ENCODE results near the gene LYPD1. TPM values are rescaled to one million over a fixed set of nuclear protein-coding genes. Genes with fewer than 3 reads are reported as not detected.

LYPD1 gene
- total and polyA plus RNA-seq, 10 of the 15 experiments (the other 5 are each of a cell fraction or from before 2014, with no cell fraction given): not detected

DNA sequence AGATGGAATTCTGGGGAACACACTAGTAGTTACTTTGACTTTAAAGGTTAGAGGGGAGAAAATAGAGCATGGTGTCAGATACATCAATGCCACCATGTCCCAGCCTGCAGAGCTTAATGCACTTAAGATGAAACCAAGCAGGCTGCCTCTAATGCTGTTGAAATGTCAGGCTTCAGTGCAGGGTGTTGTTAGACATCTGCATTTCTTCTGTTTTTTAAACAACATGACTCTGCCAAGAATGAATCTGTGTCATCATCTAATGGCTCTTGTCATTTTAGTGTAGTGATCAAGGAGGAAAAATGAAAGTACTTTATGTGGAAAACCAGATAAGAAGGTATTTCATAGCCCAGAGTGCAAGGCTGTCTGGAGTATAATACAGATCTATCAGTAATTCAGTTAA is 29.9 kb downstream of the LYPD1 start:
- Histone ChIP-seq H4K20me1 (ENCODE audit: control insufficient read depth, insufficient read depth) (no peaks in the 10 kb centered on the region), H3K79me2 (ENCODE audit: control insufficient read depth, insufficient read depth, low read length) (no peaks in the 10 kb centered on the region), H3K36me3 (ENCODE audit: control insufficient read depth in 2 of 2, insufficient read depth in 2 of 2, low read length in 1 of 2) (no peaks in the 10 kb centered on the region), H2AFZ (ENCODE audit: control insufficient read depth, low read depth, low read length) (no peak overlapping the region), H3K9me3 (replicated peaks; ENCODE audit: control insufficient read depth, insufficient read depth, low read length) (no peaks in the 10 kb centered on the region), H3K4me3 (no peak overlapping the region), H3K4me1 (ENCODE audit: control insufficient read depth, insufficient read depth, low read length) (no peaks in the 10 kb centered on the region), H3K27me3 (replicated peaks in 1 of 2; ENCODE audit: control insufficient read depth in 2 of 2, insufficient read depth in 2 of 2, low read length in 1 of 2) (no peaks in the 10 kb centered on the region; a peak in 1 of 4 replicates), H3K9ac (ENCODE audit: control insufficient read depth, insufficient read depth, low read length) (no peak overlapping the region), H3K4me2 (ENCODE audit: control insufficient read depth, insufficient read depth) (no peak overlapping the region), H3K27ac (ENCODE audit: control insufficient read depth, insufficient read depth) (no peak overlapping the region)
- ATAC-seq (no peak), FAIRE-seq (no peak), DNase-seq (ENCODE audit: low read depth, low spot score) (no peak)
- no peak for TF ChIP-seq RUNX3 (IDR thresholded peaks at IDR 0.05; ENCODE audit: low read length)
- no peak for TF ChIP-seq SIN3A (IDR thresholded peaks at IDR 0.05; ENCODE audit: low read depth, low read length)
- TF ChIP-seq RAD51 (IDR thresholded peaks at IDR 0.05): no peak
- TF ChIP-seq YY1 (IDR thresholded peaks at IDR 0.05; ENCODE audit: low read depth, low read length): no peak
- no peak for TF ChIP-seq ATF7 (IDR thresholded peaks at IDR 0.05; ENCODE audit: low read depth)
- TF ChIP-seq, protein P1, sequence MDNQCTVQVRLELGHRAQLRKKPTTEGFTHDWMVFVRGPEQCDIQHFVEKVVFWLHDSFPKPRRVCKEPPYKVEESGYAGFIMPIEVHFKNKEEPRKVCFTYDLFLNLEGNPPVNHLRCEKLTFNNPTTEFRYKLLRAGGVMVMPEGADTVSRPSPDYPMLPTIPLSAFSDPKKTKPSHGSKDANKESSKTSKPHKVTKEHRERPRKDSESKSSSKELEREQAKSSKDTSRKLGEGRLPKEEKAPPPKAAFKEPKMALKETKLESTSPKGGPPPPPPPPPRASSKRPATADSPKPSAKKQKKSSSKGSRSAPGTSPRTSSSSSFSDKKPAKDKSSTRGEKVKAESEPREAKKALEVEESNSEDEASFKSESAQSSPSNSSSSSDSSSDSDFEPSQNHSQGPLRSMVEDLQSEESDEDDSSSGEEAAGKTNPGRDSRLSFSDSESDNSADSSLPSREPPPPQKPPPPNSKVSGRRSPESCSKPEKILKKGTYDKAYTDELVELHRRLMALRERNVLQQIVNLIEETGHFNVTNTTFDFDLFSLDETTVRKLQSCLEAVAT (IDR thresholded peaks at IDR 0.05): no peak
- TF ChIP-seq PML (IDR thresholded peaks at IDR 0.05; ENCODE audit: low read length): no peak
- TF ChIP-seq HCFC1 (IDR thresholded peaks at IDR 0.05; ENCODE audit: low read length): no peak
- TF ChIP-seq, protein P2, sequence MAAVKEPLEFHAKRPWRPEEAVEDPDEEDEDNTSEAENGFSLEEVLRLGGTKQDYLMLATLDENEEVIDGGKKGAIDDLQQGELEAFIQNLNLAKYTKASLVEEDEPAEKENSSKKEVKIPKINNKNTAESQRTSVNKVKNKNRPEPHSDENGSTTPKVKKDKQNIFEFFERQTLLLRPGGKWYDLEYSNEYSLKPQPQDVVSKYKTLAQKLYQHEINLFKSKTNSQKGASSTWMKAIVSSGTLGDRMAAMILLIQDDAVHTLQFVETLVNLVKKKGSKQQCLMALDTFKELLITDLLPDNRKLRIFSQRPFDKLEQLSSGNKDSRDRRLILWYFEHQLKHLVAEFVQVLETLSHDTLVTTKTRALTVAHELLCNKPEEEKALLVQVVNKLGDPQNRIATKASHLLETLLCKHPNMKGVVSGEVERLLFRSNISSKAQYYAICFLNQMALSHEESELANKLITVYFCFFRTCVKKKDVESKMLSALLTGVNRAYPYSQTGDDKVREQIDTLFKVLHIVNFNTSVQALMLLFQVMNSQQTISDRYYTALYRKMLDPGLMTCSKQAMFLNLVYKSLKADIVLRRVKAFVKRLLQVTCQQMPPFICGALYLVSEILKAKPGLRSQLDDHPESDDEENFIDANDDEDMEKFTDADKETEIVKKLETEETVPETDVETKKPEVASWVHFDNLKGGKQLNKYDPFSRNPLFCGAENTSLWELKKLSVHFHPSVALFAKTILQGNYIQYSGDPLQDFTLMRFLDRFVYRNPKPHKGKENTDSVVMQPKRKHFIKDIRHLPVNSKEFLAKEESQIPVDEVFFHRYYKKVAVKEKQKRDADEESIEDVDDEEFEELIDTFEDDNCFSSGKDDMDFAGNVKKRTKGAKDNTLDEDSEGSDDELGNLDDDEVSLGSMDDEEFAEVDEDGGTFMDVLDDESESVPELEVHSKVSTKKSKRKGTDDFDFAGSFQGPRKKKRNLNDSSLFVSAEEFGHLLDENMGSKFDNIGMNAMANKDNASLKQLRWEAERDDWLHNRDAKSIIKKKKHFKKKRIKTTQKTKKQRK (IDR thresholded peaks at IDR 0.05; ENCODE audit: low read depth, low read length): no peak
- no peak for TF ChIP-seq SPI1 (IDR thresholded peaks at IDR 0.05; ENCODE audit: borderline replicate concordance, insufficient read depth, low read depth, low read length)
- no peak for TF ChIP-seq FOXM1 (IDR thresholded peaks at IDR 0.05; ENCODE audit: low read depth, low read length)
- TF ChIP-seq NR2C2 (IDR thresholded peaks at IDR 0.05; ENCODE audit: borderline replicate concordance, control insufficient read depth, insufficient read length, low read depth): no peak
- TF ChIP-seq, protein P3, sequence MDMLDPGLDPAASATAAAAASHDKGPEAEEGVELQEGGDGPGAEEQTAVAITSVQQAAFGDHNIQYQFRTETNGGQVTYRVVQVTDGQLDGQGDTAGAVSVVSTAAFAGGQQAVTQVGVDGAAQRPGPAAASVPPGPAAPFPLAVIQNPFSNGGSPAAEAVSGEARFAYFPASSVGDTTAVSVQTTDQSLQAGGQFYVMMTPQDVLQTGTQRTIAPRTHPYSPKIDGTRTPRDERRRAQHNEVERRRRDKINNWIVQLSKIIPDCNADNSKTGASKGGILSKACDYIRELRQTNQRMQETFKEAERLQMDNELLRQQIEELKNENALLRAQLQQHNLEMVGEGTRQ (IDR thresholded peaks at IDR 0.05; ENCODE audit: borderline replicate concordance, low read depth, low read length): no peak
- TF ChIP-seq, protein P4, sequence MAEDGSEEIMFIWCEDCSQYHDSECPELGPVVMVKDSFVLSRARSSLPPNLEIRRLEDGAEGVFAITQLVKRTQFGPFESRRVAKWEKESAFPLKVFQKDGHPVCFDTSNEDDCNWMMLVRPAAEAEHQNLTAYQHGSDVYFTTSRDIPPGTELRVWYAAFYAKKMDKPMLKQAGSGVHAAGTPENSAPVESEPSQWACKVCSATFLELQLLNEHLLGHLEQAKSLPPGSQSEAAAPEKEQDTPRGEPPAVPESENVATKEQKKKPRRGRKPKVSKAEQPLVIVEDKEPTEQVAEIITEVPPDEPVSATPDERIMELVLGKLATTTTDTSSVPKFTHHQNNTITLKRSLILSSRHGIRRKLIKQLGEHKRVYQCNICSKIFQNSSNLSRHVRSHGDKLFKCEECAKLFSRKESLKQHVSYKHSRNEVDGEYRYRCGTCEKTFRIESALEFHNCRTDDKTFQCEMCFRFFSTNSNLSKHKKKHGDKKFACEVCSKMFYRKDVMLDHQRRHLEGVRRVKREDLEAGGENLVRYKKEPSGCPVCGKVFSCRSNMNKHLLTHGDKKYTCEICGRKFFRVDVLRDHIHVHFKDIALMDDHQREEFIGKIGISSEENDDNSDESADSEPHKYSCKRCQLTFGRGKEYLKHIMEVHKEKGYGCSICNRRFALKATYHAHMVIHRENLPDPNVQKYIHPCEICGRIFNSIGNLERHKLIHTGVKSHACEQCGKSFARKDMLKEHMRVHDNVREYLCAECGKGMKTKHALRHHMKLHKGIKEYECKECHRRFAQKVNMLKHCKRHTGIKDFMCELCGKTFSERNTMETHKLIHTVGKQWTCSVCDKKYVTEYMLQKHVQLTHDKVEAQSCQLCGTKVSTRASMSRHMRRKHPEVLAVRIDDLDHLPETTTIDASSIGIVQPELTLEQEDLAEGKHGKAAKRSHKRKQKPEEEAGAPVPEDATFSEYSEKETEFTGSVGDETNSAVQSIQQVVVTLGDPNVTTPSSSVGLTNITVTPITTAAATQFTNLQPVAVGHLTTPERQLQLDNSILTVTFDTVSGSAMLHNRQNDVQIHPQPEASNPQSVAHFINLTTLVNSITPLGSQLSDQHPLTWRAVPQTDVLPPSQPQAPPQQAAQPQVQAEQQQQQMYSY (CRISPR knock-in tag; IDR thresholded peaks at IDR 0.05): no peak
- no peak for TF ChIP-seq EGR1 (IDR thresholded peaks at IDR 0.05; ENCODE audit: borderline replicate concordance in 1 of 2, low read depth in 2 of 2, low read length in 2 of 2)
- TF ChIP-seq SRF (IDR thresholded peaks at IDR 0.05; ENCODE audit: low read depth in 2 of 2, low read length in 2 of 2): no peak
- TF ChIP-seq DPF2 (IDR thresholded peaks at IDR 0.05): no peak
- ChIA-PET RAD21 (ENCODE audit: unreplicated experiment) (no interaction called here), SMC1A (ENCODE audit: uncharacterized antibody, unreplicated experiment) (no interaction called here), POLR2A (no interaction called here), CTCF (no interaction called here)
- no TSS peak for BruUV-seq (replicated peaks)
- intact Hi-C loops (cut with micrococcal nuclease; ENCODE audit: unreplicated experiment) (no loop called here), in situ Hi-C loops (cut with MboI) (no loop called here)
